ENCODE data around the gene THAP4.
A peak's percentile ranks its signal among the peaks of the same experiment; 100 is the strongest.

Gene THAP4

GRCh38 chr2:241540771-241541561 is 96.0 kb downstream of the THAP4 start:
- Histone ChIP-seq H3K9ac (ENCODE audit: insufficient read length, low read depth) (peak overlapping the region; percentile 39), H3K9me3 (ENCODE audit: insufficient read depth, low read length) (no peaks in the 10 kb centered on the region), H3K4me1 (ENCODE audit: insufficient read depth, insufficient read length) (peaks cover 6% of the 10 kb centered on the region), H3K4me3 (ENCODE audit: insufficient read length, low read depth) (peak overlapping the region; percentile 33), H3K27me3 (ENCODE audit: insufficient read depth, insufficient read length) (peaks cover 42% of the 10 kb centered on the region), H3K36me3 (ENCODE audit: insufficient read depth, insufficient read length, low read length) (no peaks in the 10 kb centered on the region)
- DNase-seq (ENCODE audit: low read depth, low spot score): peak; percentile 47
- TF ChIP-seq SUZ12 (IDR thresholded peaks at IDR 0.05; ENCODE audit: extremely low read depth, insufficient read depth, insufficient read length): no peak
- no peak for TF ChIP-seq ZNF274 (IDR thresholded peaks at IDR 0.05; ENCODE audit: low read depth, low read length)
- TF ChIP-seq YY1 (IDR thresholded peaks at IDR 0.05; ENCODE audit: insufficient read depth, insufficient read length): no peak

- Histone ChIP-seq H3K9ac (ENCODE audit: insufficient read length, low read depth) (peak overlapping the region; percentile 39), H3K9me3 (ENCODE audit: insufficient read depth, low read length) (no peaks in the 10 kb centered on the region), H3K27me3 (ENCODE audit: insufficient read depth, insufficient read length) (peaks cover 42% of the 10 kb centered on the region), H3K4me1 (ENCODE audit: insufficient read depth, insufficient read length) (peaks cover 6% of the 10 kb centered on the region), H3K4me3 (ENCODE audit: insufficient read length, low read depth) (no peak overlapping the region), H3K36me3 (ENCODE audit: insufficient read depth, insufficient read length, low read length) (no peaks in the 10 kb centered on the region)
- TF ChIP-seq SUZ12 (IDR thresholded peaks at IDR 0.05; ENCODE audit: extremely low read depth, insufficient read depth, insufficient read length) (no peak), ZNF274 (IDR thresholded peaks at IDR 0.05; ENCODE audit: low read depth, low read length) (no peak), YY1 (IDR thresholded peaks at IDR 0.05; ENCODE audit: insufficient read depth, insufficient read length) (no peak)
- DNase-seq (ENCODE audit: low read depth, low spot score): no peak
Observed at GRCh38 chr2:241540401-241540770, 96.6 kb downstream of the THAP4 start.

- Histone ChIP-seq H3K27me3 (ENCODE audit: insufficient read depth, insufficient read length) (peaks cover 42% of the 10 kb centered on the region), H3K9ac (ENCODE audit: insufficient read length, low read depth) (no peak overlapping the region), H3K9me3 (ENCODE audit: insufficient read depth, low read length) (no peaks in the 10 kb centered on the region), H3K4me1 (ENCODE audit: insufficient read depth, insufficient read length) (peaks cover 6% of the 10 kb centered on the region), H3K4me3 (ENCODE audit: insufficient read length, low read depth) (no peak overlapping the region), H3K36me3 (ENCODE audit: insufficient read depth, insufficient read length, low read length) (no peaks in the 10 kb centered on the region)
- DNase-seq (ENCODE audit: low read depth, low spot score): no peak
- no peak for TF ChIP-seq SUZ12 (IDR thresholded peaks at IDR 0.05; ENCODE audit: extremely low read depth, insufficient read depth, insufficient read length)
- TF ChIP-seq ZNF274 (IDR thresholded peaks at IDR 0.05; ENCODE audit: low read depth, low read length): no peak
- no peak for TF ChIP-seq YY1 (IDR thresholded peaks at IDR 0.05; ENCODE audit: insufficient read depth, insufficient read length)
Observed at GRCh38 chr2:241539616-241540374, 97.2 kb downstream of the THAP4 start.

GRCh38 chr2:241538838-241539615 is 97.9 kb downstream of the THAP4 start:
- no peaks in the 10 kb centered on the region for H3K36me3 ChIP-seq (ENCODE audit: insufficient read depth, insufficient read length, low read length)
- H3K27me3 ChIP-seq (ENCODE audit: insufficient read depth, insufficient read length): peaks cover 44% of the 10 kb centered on the region
- no peak overlapping the region for H3K4me3 ChIP-seq (ENCODE audit: insufficient read length, low read depth)
- H3K9me3 ChIP-seq (ENCODE audit: insufficient read depth, low read length): no peaks in the 10 kb centered on the region
- peaks cover 6% of the 10 kb centered on the region for H3K4me1 ChIP-seq (ENCODE audit: insufficient read depth, insufficient read length)
- TF ChIP-seq YY1 (IDR thresholded peaks at IDR 0.05; ENCODE audit: insufficient read depth, insufficient read length) (no peak), SUZ12 (IDR thresholded peaks at IDR 0.05; ENCODE audit: extremely low read depth, insufficient read depth, insufficient read length) (no peak), ZNF274 (IDR thresholded peaks at IDR 0.05; ENCODE audit: low read depth, low read length) (no peak)
- no peak overlapping the region for H3K9ac ChIP-seq (ENCODE audit: insufficient read length, low read depth)
- DNase-seq (ENCODE audit: low read depth, low spot score): no peak

DNA sequence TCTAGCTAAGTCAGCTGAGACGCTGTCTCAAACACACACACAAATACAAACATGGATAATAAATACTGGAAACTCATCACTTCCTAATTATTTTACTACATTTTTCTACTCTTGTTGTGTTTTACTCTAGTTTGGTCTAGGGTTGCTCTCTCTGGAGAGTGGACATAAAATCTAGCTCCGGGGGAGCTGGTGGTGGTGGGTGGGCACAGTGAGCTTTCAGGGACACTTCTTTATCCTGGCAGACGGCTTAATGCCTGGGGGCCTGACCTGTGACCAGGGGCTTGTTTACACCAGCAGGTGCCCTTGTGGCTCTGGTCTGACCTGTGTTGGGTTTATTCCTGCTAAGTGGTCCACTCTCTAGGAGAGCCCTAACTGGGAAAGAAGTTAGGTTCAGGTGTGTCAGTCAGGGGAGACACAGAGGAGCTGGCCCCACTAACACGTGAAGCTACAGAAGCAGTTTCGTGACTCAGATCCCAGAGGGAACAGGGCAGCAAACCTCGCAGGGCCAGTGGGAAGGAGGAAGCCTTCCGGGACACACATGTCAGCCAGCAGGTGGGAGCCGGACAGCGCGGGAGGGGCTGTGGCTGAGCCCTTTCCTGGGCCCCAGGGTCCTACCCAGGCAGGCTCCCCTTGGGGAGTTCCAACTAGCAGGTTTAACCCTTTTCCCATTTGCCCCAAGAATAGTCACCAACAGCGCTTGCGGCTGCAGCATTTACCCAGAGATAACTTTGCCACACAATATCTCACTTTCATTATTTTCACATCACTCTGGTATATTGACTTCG is 100.9 kb downstream of the THAP4 start:
- TF ChIP-seq ZNF274 (IDR thresholded peaks at IDR 0.05; ENCODE audit: low read depth, low read length): no peak
- TF ChIP-seq YY1 (IDR thresholded peaks at IDR 0.05; ENCODE audit: insufficient read depth, insufficient read length): no peak
- TF ChIP-seq SUZ12 (IDR thresholded peaks at IDR 0.05; ENCODE audit: extremely low read depth, insufficient read depth, insufficient read length): no peak
- DNase-seq (ENCODE audit: low read depth, low spot score): no peak
- H3K4me1 ChIP-seq (ENCODE audit: insufficient read depth, insufficient read length): peaks cover 6% of the 10 kb centered on the region
- H3K9me3 ChIP-seq (ENCODE audit: insufficient read depth, low read length): no peaks in the 10 kb centered on the region
- H3K4me3 ChIP-seq (ENCODE audit: insufficient read length, low read depth): no peak overlapping the region
- H3K9ac ChIP-seq (ENCODE audit: insufficient read length, low read depth): no peak overlapping the region
- H3K36me3 ChIP-seq (ENCODE audit: insufficient read depth, insufficient read length, low read length): no peaks in the 10 kb centered on the region
- H3K27me3 ChIP-seq (ENCODE audit: insufficient read depth, insufficient read length): peaks cover 21% of the 10 kb centered on the region

GRCh38 chr2:241534701-241535375 is 102.1 kb downstream of the THAP4 start:
- Histone ChIP-seq H3K9ac (ENCODE audit: insufficient read length, low read depth) (no peak overlapping the region), H3K4me1 (ENCODE audit: insufficient read depth, insufficient read length) (peaks cover 6% of the 10 kb centered on the region), H3K36me3 (ENCODE audit: insufficient read depth, insufficient read length, low read length) (no peaks in the 10 kb centered on the region), H3K27me3 (ENCODE audit: insufficient read depth, insufficient read length) (peaks cover 10% of the 10 kb centered on the region), H3K4me3 (ENCODE audit: insufficient read length, low read depth) (no peak overlapping the region), H3K9me3 (ENCODE audit: insufficient read depth, low read length) (no peaks in the 10 kb centered on the region)
- DNase-seq (ENCODE audit: low read depth, low spot score): no peak
- TF ChIP-seq SUZ12 (IDR thresholded peaks at IDR 0.05; ENCODE audit: extremely low read depth, insufficient read depth, insufficient read length): no peak
- no peak for TF ChIP-seq YY1 (IDR thresholded peaks at IDR 0.05; ENCODE audit: insufficient read depth, insufficient read length)

Measured in NT2/D1 (cell line).